Osteoblast (primary cell): Measurements from ENCODE around the gene ZBED2. TPM values are rescaled to one million over a fixed set of nuclear protein-coding genes. Genes with fewer than 3 reads are reported as not detected.

Experiments used
- DNase-seq: peaks from one replicate; pipeline ENCODE4 v3.0.0; 2011; ENCODE audit warnings: low spot score, mixed read lengths; ENCODE audit not compliant: insufficient read length; ENCODE audit errors: missing footprints
- H2AFZ ChIP-seq: 2 replicates; pipeline ENCODE4 v1.6.0; 2011; ENCODE audit warnings: mild to moderate bottlenecking, low read length
- H3K27ac ChIP-seq: 2 replicates; pipeline ENCODE4 v1.5.1; 2011; ENCODE audit warnings: mild to moderate bottlenecking, low read depth, low read length, moderate library complexity
- H3K27me3 ChIP-seq: 2 replicates; pipeline ENCODE4 v1.6.0; 2012; ENCODE audit warnings: mild to moderate bottlenecking, control low read depth, inconsistent platforms, low read length, moderate library complexity; ENCODE audit not compliant: insufficient read depth
- H3K36me3 ChIP-seq: 2 replicates; pipeline ENCODE4 v1.5.1; 2011; ENCODE audit warnings: mild to moderate bottlenecking, low read length, control low read depth, moderate library complexity; ENCODE audit not compliant: insufficient read depth
- H3K4me1 ChIP-seq: 2 replicates; pipeline ENCODE4 v1.5.1; 2011; ENCODE audit warnings: mild to moderate bottlenecking, low read length, control low read depth, moderate library complexity; ENCODE audit not compliant: insufficient read depth
- H3K4me2 ChIP-seq: 2 replicates; pipeline ENCODE4 v1.6.0; 2011; ENCODE audit warnings: mild to moderate bottlenecking, low read length; ENCODE audit not compliant: insufficient read depth
- H3K4me3 ChIP-seq: fragments of 200-600 bp; sonication (generic); 3 replicates; pipeline ENCODE4 v1.5.1; 2012; ENCODE audit warnings: mild to moderate bottlenecking, low read length, inconsistent platforms; ENCODE audit not compliant: insufficient read depth
- H3K79me2 ChIP-seq: 2 replicates; pipeline ENCODE4 v1.6.0; 2012; ENCODE audit warnings: mild to moderate bottlenecking, low read length, control low read depth, inconsistent platforms; ENCODE audit not compliant: insufficient read depth
- H3K9me3 ChIP-seq: 2 replicates; pipeline ENCODE4 v1.5.1; 2011; ENCODE audit warnings: low read depth, low read length, control low read depth
- H4K20me1 ChIP-seq: 2 replicates; pipeline ENCODE4 v1.6.0; 2012; ENCODE audit warnings: mild to moderate bottlenecking, low read length, control low read depth; ENCODE audit not compliant: insufficient read depth
- total RNA-seq: library from RNA; depleted of rRNA; stranded (reverse); fragments of >200 nt; gene quantifications from 2 replicates; pipeline ENCODE4 v1.2.3, GENCODE V29; 2012
- TF ChIP-seq, protein P1 (sequence below): IDR thresholded peaks from 2 replicates; pipeline ENCODE4 v1.5.1; 2011; ENCODE audit warnings: mild to moderate bottlenecking, low read depth, low read length, moderate library complexity; ENCODE audit errors: extremely low read depth

The ZBED2 gene
- total RNA-seq, 1 donor, result under 0.01 TPM

DNA sequence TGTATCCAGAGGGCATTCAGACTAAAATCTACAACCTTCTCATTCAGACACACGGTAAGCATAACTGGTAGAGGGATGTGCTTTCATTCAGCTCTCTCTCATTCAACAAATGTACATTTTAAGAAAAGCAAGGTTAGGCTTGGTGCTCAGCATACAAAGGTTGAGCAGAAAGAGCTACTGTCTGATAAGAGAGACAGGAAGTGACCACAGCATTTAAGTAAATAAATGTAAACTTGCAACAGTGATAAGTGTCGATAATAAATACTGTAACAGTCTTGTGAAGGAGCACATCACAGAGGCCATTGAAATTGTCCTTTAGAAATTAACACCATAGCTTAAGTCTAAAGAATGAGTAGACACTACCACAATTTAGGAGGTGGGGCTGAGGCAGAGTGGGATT, 49.8 kb downstream of the ZBED2 start:
- DNase-seq, result no peak
- Histone ChIP-seq H3K27me3 (peaks cover 3% of the 10 kb centered on the region), H3K79me2 (no peaks in the 10 kb centered on the region), H3K9me3 (no peaks in the 10 kb centered on the region), H3K36me3 (no peaks in the 10 kb centered on the region), H4K20me1 (no peaks in the 10 kb centered on the region), H3K27ac (no peak overlapping the region), H3K4me2 (no peak overlapping the region), H3K4me1 (no peaks in the 10 kb centered on the region), H2AFZ (no peak overlapping the region), H3K4me3 (no peak overlapping the region)
- TF ChIP-seq, protein P1, sequence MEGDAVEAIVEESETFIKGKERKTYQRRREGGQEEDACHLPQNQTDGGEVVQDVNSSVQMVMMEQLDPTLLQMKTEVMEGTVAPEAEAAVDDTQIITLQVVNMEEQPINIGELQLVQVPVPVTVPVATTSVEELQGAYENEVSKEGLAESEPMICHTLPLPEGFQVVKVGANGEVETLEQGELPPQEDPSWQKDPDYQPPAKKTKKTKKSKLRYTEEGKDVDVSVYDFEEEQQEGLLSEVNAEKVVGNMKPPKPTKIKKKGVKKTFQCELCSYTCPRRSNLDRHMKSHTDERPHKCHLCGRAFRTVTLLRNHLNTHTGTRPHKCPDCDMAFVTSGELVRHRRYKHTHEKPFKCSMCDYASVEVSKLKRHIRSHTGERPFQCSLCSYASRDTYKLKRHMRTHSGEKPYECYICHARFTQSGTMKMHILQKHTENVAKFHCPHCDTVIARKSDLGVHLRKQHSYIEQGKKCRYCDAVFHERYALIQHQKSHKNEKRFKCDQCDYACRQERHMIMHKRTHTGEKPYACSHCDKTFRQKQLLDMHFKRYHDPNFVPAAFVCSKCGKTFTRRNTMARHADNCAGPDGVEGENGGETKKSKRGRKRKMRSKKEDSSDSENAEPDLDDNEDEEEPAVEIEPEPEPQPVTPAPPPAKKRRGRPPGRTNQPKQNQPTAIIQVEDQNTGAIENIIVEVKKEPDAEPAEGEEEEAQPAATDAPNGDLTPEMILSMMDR, result no peak

Other genes with a start within 250 kb of the ZBED2 start
- gene CD96, start 53.1 kb downstream of the ZBED2 start, total RNA-seq, result under 0.01 TPM in 1 of 2 replicates, not detected in the other
- gene PLCXD2, start 79.3 kb upstream of the ZBED2 start, total RNA-seq, result 0.72 and 1.5 TPM in 2 replicates